Activated naive CD4-positive, alpha-beta T cell (primary cell): ENCODE results near the gene DENND2C.

ENCODE experiments used
- DNase-seq, 4 experiments: peaks; one replicate each; lab custom pipeline; 2025; lab: John Stamatoyannopoulos, UW

DENND2C gene

DNA sequence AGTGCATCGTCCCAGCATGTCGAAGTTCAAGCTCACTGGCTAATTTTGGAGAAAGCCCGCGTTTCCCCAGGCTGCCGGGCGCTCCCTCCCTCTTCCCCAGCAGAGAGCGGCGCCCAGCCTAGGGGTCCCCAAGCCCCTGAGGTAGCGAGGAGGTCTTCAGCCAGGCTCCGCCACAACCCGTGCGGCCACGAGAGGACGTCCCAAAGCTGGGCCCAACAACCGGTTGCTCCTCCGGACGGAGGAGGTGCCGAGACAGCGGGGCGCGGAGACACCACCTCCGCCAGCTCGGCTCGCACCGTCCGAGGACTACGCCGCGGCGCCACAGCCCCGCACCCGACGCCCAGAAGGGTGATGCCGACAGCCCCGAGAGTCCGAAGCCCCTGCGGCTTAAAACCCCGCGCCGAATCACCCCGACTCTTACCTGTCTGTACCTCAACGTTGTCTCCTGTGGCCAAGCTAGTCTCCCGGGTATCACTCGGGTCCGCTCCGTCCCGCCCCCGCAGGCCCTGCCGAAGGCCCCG lies at the start of gene DENND2C:
TSS of gene DENND2C (minus strand) at position 488 of the 521 bp plus-strand sequence. CDS start 44,065 bp downstream, outside the sequence.
- DNase-seq, result no peak

DNA sequence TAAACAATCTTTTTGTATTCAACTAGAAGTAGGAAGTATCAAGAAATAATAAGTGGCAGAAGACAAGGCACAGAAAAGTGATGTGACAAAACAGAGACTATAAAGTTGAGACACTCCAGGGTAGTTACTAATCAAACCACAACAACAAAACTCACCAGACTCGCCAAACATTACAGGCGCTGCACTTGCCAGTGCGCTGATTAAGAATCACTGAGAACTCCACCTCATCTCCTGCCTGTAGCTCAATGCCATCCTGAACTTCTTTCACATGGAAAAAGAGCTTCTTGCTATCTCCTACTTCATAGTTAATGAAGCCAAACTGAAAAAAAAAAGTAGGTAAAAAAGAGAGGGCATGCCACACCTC lies 49.6 kb upstream of the DENND2C start:
- no peak for DNase-seq

DNA sequence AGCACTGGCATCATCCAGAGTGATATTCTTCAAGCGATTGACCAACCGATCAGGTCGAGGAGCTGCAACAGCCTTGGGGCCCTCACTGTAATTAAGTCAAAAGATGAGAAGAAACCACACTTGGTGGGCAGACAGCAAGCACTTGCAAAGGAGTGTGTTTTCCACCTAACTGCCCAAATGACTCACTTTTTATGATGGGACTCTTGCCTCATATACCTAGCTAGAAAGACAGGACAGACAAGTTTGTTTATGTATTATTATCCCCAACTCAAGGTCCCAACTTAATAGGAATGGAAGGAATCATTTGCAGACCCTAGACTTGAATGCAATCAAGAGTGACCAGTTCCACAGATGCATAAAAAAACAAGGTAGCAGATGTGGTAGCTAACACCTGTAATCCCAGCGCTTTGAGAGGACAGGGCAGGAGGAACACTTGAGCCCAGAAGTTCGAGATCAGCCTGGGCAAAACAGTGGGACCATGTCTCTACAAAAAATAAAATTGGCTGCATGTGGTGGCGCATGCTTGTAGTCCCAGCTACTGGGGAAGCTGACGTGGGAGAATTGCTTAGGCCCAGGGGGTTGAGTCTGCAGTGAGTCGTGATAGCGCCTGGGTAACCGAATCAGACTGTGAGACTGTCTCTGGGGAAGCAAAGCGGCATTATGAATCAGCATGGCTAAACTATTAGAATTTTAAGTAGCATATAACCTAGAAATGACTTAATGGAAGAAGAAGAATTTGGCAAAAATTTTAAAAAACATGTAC lies 49.0 kb upstream of the DENND2C start:
- no peak for DNase-seq

DNA sequence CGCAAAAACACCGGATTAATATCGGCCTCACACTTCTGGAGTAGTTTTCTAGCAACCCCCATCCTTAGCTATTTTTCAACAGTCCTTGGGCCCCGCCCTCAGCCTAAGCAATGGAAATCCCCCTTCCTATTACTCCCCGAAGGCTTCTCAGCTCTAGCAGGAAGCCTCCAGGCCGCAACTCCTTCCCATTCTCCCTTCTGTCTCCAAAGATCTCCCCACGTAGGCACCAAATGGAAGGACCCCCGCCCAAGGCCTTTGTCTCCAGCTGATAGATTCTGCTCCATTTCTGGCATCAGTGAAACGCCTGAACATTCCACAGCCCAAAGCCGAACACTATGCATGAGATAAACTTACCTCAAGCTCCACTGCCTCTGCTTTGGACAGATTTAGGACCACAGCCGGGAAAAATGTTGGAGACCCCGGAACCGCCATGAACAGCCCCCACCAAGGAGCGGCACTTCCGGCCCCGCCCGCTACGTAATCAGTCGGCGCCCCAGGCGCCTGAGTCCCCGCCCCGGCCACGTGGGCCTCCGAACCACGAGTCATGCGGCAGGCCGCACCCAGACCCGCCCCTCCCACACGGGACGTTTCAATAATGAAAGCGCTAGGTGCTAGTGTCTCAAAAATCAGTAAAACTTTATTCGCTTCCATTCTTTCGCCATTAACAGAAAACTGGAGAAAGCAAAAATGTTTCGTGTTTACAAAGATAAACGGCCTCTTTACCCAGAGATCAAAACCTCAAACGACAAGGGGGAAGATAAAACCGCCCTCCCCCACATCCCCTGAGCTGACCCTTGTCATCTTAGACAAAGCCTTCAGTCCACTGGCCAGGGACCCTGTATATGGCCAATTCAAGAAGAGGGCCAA lies 46.7 kb upstream of the DENND2C start, which contains the start of gene NRAS:
TSS of gene NRAS (minus strand) at position 468 of the 867 bp plus-strand sequence. CDS start 611 bp downstream, outside the sequence.
- DNase-seq, result peak; percentile 79 to 94 (median 88)

GRCh38 chr1:114715952-114716303 lies 46.1 kb upstream of the DENND2C start:
- no peak for DNase-seq

- no peak for DNase-seq
These were observed 43.1 kb upstream of the DENND2C start for GRCh38 chr1:114712977-114713376.

GRCh38 chr1:114710360-114710759 lies 40.5 kb upstream of the DENND2C start:
- DNase-seq, result no peak

- DNase-seq, result no peak
These were observed 37.8 kb upstream of the DENND2C start for GRCh38 chr1:114707604-114708003.

GRCh38 chr1:114703242-114703641 lies 33.4 kb upstream of the DENND2C start:
- no peak for DNase-seq

DNA sequence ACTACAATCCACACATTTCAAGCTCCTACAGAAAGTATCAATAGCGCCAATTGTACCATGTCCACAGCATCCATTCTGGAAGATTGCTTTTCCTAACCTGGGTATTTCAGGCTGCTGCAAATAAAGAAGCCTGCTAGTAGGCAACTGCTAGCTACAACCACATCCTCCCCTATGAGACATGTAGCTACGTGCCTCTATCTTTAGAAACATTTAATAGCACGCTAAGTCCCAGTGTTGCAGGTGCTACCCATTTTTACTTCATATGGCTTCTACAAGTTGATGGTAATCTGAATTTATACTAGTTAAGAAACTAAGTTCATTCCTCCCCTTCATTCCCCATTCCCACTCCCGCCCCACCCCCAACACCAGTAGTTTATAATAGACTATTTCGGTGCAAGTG lies 32.9 kb upstream of the DENND2C start:
- no peak for DNase-seq

GRCh38 chr1:114701931-114702330 lies 32.1 kb upstream of the DENND2C start:
- no peak for DNase-seq

DNA sequence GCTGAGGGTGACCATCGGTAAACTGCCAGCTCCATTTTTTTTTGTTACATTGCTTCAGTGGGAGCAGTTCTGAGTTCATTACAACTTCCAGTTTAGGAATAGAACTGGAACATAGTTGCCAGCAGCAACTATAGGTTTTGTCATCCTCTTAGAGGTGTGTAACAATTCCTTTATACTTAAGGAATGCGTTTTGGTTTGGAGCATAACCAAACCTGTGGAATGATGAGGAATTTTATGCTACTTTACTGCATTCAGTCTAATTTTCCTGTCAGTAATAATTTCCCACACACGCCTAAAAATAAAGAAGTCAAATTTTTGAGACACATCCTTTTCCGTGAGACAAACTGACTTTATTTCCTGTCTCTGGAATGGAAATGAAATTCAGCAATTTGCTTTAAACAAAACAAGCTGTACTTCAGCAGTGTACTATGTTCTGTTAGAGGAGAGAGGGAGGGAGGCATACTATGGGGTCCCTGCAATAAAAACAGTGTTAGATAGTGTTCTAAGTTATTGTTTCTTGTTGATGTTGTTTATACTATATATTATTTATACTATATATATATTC lies 30.3 kb upstream of the DENND2C start:
- no peak for DNase-seq

DNA sequence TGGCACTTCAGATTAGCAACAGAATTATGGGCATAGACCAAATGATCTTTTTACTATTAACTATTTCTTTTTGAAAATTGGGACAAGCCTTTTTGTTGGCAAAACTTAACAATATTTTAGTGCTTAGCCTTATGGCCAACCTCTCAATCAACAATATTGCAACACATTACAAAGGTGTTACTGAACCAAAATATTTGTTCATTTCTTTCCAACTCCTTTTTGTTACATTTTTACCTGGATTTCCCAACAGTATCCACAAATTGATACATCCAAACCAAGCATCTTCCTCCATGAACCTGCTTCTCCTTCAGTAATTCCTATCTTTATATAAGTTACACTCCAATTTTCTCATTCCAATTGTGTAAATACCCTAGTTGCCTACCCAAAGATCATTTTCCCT lies 27.0 kb upstream of the DENND2C start:
- no peak for DNase-seq

- no peak for DNase-seq
These were observed 25.7 kb upstream of the DENND2C start, which contains the start of gene AMPD1 for GRCh38 chr1:114695430-114696058. Gene AMPD1, minus strand, starts transcription at chr1:114695546. Its CDS starts 75 bp downstream, at chr1:114695471.

DNA sequence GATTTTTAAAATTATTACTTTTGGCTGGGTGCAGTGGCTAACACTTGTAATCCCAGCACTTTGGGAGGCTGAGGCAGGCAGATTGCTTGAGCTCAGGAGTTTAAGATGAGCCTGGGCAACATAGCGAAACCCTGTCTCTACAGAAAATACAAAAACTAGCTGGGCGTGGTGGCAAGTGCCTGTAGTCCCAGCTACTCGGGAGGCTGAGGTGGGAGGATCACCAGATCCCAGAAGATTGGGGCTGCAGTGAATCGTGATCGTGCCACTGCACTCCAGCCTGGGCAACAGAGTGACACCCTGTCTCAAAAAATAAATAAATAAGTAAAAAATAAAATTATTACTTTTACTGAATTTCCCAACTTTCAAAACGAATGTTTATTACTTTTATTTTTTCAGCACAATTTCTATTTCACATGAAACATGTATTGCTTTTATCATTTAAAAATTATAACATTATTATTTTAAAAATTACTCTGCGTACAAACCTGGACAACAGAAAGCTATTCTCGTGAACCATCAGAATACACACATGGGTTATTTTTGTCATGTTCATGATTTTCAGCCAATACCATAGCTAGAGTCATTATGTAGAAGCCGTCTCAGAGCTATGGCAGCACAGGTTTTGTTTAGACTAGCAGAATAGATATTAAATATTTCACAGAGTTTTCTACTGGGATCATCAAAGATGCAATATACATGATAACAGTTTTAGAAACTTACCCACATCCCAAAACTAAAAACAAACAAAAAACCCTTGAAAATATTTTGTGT lies 24.9 kb upstream of the DENND2C start:
- no peak for DNase-seq

- DNase-seq, result no peak
These were observed 23.1 kb upstream of the DENND2C start for GRCh38 chr1:114692947-114693346.

DNA sequence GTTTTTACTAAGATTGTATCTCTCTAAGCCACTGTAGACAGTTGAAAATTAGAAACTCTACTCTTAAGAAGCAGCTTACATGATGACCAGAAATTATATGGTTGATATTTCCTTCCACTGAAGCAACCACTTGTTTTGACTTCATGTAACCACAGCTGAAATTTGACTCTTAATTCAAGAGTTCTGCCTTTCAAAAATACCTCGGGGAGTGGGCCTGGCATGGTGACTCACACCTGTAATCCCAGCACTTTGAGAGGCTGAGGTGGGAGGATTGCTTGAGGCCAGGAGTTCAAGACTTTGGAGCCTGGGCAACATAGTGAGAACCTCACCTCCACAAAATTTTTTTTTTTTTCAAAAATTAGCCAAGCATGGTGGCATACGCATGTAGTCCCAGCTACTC lies 21.2 kb upstream of the DENND2C start:
- no peak for DNase-seq

GRCh38 chr1:114690148-114690547 lies 20.3 kb upstream of the DENND2C start:
- no peak for DNase-seq

DNA sequence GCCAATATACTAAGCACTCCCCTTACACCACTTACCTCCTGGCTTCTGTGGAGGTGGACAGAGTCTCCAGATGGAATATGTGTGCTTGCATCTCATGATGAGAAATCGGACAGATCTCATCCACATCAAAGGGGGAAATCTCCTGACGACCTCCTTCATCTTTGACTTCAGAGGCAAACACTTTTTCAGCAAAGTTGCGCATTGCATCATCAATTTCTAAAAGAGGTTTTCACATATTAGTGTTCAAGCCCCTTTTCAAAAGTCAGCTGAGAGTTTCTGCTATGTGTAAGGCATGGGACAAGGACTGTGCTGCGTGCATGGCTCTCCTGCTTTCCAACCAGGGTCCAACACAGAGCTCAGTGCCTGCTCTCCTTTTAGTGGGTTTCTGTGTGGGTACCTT lies 18.7 kb upstream of the DENND2C start:
- DNase-seq, result no peak

DNA sequence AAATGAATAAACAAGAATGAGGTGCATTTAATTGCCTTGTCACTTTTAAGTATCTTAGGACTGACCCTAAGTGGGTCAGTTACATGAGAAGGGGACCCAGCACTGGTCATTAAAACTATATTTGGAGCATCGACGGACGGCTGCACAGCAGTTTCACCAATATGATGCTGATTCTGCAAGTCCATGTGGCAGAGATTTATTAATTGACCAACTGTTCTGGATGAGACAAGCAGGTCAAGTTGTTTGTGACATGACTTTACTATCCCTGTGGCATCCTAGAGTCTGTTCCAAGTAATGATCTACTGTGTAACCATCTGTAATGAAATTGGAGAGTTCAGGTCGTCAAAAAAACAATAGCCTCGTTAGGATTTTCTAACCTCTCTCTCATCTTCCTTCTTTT lies 16.0 kb upstream of the DENND2C start:
- no peak for DNase-seq

- no peak for DNase-seq
These were observed 7.8 kb upstream of the DENND2C start for GRCh38 chr1:114677691-114678090.
